Chondrocyte (in vitro differentiated cells): ENCODE results near the gene TCEAL1. TPM values are rescaled to one million over a fixed set of nuclear protein-coding genes. Genes with fewer than 3 reads are reported as not detected.
"Not testable (repeated sequence)": the region's sequence is repeated elsewhere in the genome, so short reads cannot be mapped to it uniquely, and the experiment has no call there.

Experiments used
- DNase-seq: peaks from one replicate; pipeline ENCODE4 v3.0.0; 2021; ENCODE audit warnings: mixed read lengths, low spot score
- H3K27ac Mint-ChIP-seq: one replicate; pipeline ENCODE4 v1.8.0; 2021; ENCODE audit warnings: mild to moderate bottlenecking, moderate library complexity, mixed read lengths; ENCODE audit not compliant: unreplicated experiment
- H3K27me3 Mint-ChIP-seq: 2 replicates; pipeline ENCODE4 v1.8.0; 2021; ENCODE audit warnings: low read depth, mixed read lengths
- H3K36me3 Mint-ChIP-seq: 2 replicates; pipeline ENCODE4 v1.8.0; 2021; ENCODE audit warnings: low read depth, mixed read lengths
- H3K4me1 Mint-ChIP-seq: 2 replicates; pipeline ENCODE4 v1.8.0; 2021; ENCODE audit warnings: low read depth, mild to moderate bottlenecking, mixed read lengths
- H3K4me3 Mint-ChIP-seq: one replicate; pipeline ENCODE4 v1.8.0; 2021; ENCODE audit warnings: mild to moderate bottlenecking, moderate library complexity, mixed read lengths; ENCODE audit not compliant: unreplicated experiment
- H3K9me3 Mint-ChIP-seq: 2 replicates; pipeline ENCODE4 v1.8.0; 2021; ENCODE audit warnings: low read depth, mixed read lengths
- CTCF ChIP-seq: fragments of 200-600 bp; sonication (generic); IDR thresholded peaks from 2 replicates; pipeline ENCODE4 v1.5.0; 2021; ENCODE audit warnings: antibody characterized with exemption, mild to moderate bottlenecking, moderate library complexity
- long read RNA-seq: library from polyadenylated mRNA; stranded (forward); transcript quantifications from one replicate; pipeline ENCODE4 v2.0.0, GENCODE V29; 2021
- total RNA-seq: library from RNA; stranded (reverse); gene quantifications from 3 replicates; pipeline ENCODE4 v1.2.1, GENCODE V29; 2021

TCEAL1 gene
- total RNA-seq: 26.7 to 27.7 TPM (median 27.2 TPM) in 3 replicates
- long read RNA-seq, partial matches to known transcripts: 10 of 24 reads
- long read RNA-seq, other reads (novel, unspliced or antisense): 8 of 24 reads

DNA sequence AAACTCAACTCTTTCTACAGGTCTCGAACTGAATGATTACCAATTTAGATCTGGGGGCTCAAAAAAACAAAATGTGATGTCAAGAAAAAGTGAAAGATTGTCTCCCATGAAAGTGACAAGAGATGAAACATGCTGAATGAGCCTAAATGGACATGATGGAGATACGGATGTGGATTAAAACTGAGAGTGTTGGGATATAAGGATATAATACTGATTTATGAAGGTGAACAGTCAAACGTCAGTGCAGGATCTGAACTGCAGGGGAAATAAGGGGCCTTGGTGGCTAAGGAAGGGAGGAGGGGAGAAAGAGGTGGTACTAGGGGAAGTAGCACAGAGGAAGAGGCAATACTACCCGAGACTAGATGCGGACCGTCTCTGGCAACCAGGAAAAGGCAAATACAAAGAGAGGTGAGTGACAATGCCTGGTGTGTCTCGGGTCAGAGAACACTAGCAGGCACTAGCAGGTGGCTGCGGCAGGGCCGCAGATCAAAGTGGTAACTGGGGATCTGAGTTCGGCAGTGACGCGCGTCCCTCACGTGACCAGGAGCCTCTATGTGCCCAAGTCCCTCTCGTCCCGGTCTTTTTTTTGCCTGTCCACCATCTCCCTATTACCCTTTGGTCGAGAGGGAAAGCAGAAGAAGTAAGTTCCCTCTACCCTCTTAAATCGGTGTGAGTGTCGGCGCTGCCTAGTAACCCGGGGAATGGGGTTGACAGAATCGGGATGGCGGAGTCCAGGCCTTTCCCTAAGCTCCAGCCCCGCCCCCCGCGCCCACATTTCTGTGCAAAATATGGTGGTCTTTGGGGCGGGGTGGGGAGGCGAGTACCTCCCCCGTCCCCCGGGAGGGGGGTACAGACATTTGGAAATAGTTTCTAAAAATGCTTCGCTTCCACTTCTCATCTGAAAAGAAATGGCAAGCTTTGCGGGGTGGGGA, at the start of gene TCEAL1:
Gene TCEAL1, plus strand, starts transcription at position 590 of the 932 bp plus-strand sequence. CDS start 942 bp downstream, outside the sequence.
- H3K36me3 Mint-ChIP-seq: peaks cover 1% of the 10 kb centered on the region

GRCh38 chrX:103584596-103584995, 44.2 kb upstream of the TCEAL1 start:
- H3K9me3 Mint-ChIP-seq: peaks cover 12% of the 10 kb centered on the region
- peaks cover 11% of the 10 kb centered on the region for H3K4me1 Mint-ChIP-seq
- H3K36me3 Mint-ChIP-seq: peaks cover 6% of the 10 kb centered on the region
- H3K4me3 Mint-ChIP-seq: peak overlapping the region; percentile 85
- no peak overlapping the region for H3K27ac Mint-ChIP-seq
- no peak for TF ChIP-seq CTCF
- peaks cover 3% of the 10 kb centered on the region for H3K27me3 Mint-ChIP-seq
- no peak for DNase-seq

More for the DNA sequence above, at the start of gene TCEAL1:
- no peaks in the 10 kb centered on the region for H3K9me3 Mint-ChIP-seq
- H3K27ac Mint-ChIP-seq: peak within 1 kb of the TSS; percentile 95
- H3K4me1 Mint-ChIP-seq: peaks cover 19% of the 10 kb centered on the region
- H3K4me3 Mint-ChIP-seq: peak within 1 kb of the TSS; percentile 84
- TF ChIP-seq CTCF: no peak
- H3K27me3 Mint-ChIP-seq: no peaks in the 10 kb centered on the region
- no peak for DNase-seq

- Mint-ChIP-seq H3K4me3 (peak within 1 kb of the TSS; percentile 85), H3K27ac (peak within 1 kb of the TSS; percentile 88), H3K9me3 (peaks cover 12% of the 10 kb centered on the region), H3K36me3 (peaks cover 6% of the 10 kb centered on the region), H3K4me1 (peaks cover 11% of the 10 kb centered on the region), H3K27me3 (peaks cover under 1% of the 10 kb centered on the region)
- TF ChIP-seq CTCF: no peak
- no peak for DNase-seq
These were observed 43.1 kb upstream of the TCEAL1 start, which contains the start of gene TCEAL4 for GRCh38 chrX:103585411-103586313. Gene TCEAL4, plus strand, starts transcription at chrX:103585515. Its CDS starts 1,161 bp downstream, at chrX:103586676.

DNA sequence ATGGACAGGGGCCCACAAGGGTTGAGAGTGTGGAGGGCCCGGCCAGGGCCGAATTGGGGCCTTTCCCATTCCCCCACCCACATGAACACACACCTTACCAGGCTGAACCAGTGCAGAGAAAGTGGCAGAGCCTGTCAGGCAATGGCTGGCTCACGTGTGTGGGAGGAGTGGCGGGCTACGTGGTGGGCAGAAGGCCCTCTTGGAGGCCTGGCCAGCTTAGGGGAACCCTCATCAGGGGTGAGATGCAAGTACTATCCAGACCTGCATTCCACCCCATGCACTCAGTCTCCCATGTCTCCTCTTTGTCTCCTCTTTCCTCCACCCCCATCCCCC, 42.5 kb upstream of the TCEAL1 start:
- Mint-ChIP-seq H3K27ac (peak overlapping the region; percentile 88), H3K4me1 (peaks cover 11% of the 10 kb centered on the region), H3K9me3 (peaks cover 12% of the 10 kb centered on the region), H3K36me3 (peaks cover 6% of the 10 kb centered on the region), H3K27me3 (no peaks in the 10 kb centered on the region), H3K4me3 (peak overlapping the region; percentile 85)
- no peak for TF ChIP-seq CTCF
- DNase-seq: no peak

DNA sequence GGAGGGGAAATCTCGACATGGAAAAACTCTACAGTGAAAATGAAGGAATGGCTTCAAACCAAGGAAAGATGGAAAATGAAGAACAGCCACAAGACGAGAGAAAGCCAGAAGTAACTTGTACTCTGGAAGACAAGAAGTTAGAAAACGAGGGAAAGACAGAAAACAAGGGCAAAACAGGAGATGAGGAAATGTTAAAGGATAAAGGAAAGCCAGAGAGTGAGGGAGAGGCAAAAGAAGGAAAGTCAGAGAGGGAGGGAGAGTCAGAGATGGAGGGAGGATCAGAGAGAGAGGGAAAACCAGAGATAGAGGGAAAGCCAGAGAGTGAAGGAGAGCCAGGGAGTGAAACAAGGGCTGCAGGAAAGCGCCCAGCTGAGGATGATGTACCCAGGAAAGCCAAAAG, 42.1 kb upstream of the TCEAL1 start:
- peak overlapping the region; percentile 85 for H3K4me3 Mint-ChIP-seq
- H3K9me3 Mint-ChIP-seq: peaks cover 12% of the 10 kb centered on the region

GRCh38 chrX:103592295-103592694, 36.5 kb upstream of the TCEAL1 start:
- H3K27me3 Mint-ChIP-seq, DNase-seq, H3K36me3 Mint-ChIP-seq, H3K4me3 Mint-ChIP-seq, H3K4me1 Mint-ChIP-seq, H3K27ac Mint-ChIP-seq: not testable (repeated sequence)
- peaks cover 11% of the 10 kb centered on the region for H3K9me3 Mint-ChIP-seq

More for the DNA sequence above, 42.1 kb upstream of the TCEAL1 start:
- TF ChIP-seq CTCF: no peak
- peak overlapping the region; percentile 39 for H3K27ac Mint-ChIP-seq
- peaks cover 6% of the 10 kb centered on the region for H3K36me3 Mint-ChIP-seq
- peaks cover 11% of the 10 kb centered on the region for H3K4me1 Mint-ChIP-seq
- no peak for DNase-seq
- H3K27me3 Mint-ChIP-seq: no peaks in the 10 kb centered on the region

- not testable (repeated sequence) for H3K36me3 Mint-ChIP-seq, H3K4me3 Mint-ChIP-seq, DNase-seq, H3K27ac Mint-ChIP-seq, H3K4me1 Mint-ChIP-seq, H3K27me3 Mint-ChIP-seq
- peaks cover 11% of the 10 kb centered on the region for H3K9me3 Mint-ChIP-seq
These were observed 33.6 kb upstream of the TCEAL1 start for GRCh38 chrX:103595202-103595601.
